A549 (cell line): ENCODE data around the gene CCL15. TPM values are rescaled to one million over a fixed set of nuclear protein-coding genes. Genes with fewer than 3 reads are reported as not detected.

Experiments
- ATAC-seq, 2 experiments: fragments of 200-7000 bp in 1 of 2; fragments of >200 bp in 1 of 2; cut with Nextera tagmentation in 1 of 2; cut with Tn5 transposase in 1 of 2; 3 replicates each; pipeline versions ENCODE4 v1.8.0 to v1.9.1; 2018 to 2020; ENCODE audit warnings: mild to moderate bottlenecking in 1 of 2, moderate library complexity in 1 of 2
- CTCF ChIA-PET: fragments of 300-600 bp; sonication (Branson Sonifier 250); formaldehyde crosslinking; extraction: SDS; loops from one replicate; lab custom pipeline; 2021; ENCODE audit warnings: antibody characterized with exemption, inconsistent platforms; lab: Yijun Ruan, JAX
- POLR2A ChIA-PET: fragments of 350-600 bp; formaldehyde crosslinking; extraction: SDS; loops from one replicate; lab custom pipeline; 2021; ENCODE audit warnings: antibody characterized with exemption, inconsistent platforms; lab: Yijun Ruan, JAX
- DNase-seq, 2 experiments: peaks; one replicate each; pipeline versions ENCODE4 v3.0.0 to v3.0.0-alpha.2; 2011 to 2016; ENCODE audit warnings: low read depth in 1 of 2, low spot score in 1 of 2
- FAIRE-seq: peaks from 2 replicates; lab custom pipeline; 2011; peaks lifted over from hg19 to GRCh38; lab: Jason Lieb, UNC
- H3K27ac ChIP-seq, 2 experiments: fragments of >200 bp; sonication (Bioruptor Twin); formaldehyde crosslinking; 3 replicates each; pipeline ENCODE4 v1.5.1; 2016 to 2017
- H3K4me1 ChIP-seq: fragments of >200 bp; sonication (Bioruptor Twin); formaldehyde crosslinking; 3 replicates; pipeline ENCODE4 v1.6.1; 2016
- H3K4me2 ChIP-seq: fragments of >200 bp; sonication (Bioruptor Twin); formaldehyde crosslinking; 3 replicates; pipeline ENCODE4 v1.6.1; 2016
- H3K4me3 ChIP-seq: fragments of >200 bp; sonication (Bioruptor Twin); formaldehyde crosslinking; 3 replicates; pipeline ENCODE4 v1.5.1; 2016
- H3K9me3 ChIP-seq: fragments of >200 bp; sonication (Bioruptor Twin); formaldehyde crosslinking; 3 replicates; pipeline ENCODE4 v1.6.1; 2016
- CEBPB ChIP-seq, 2 experiments: fragments of >200 bp in 1 of 2; sonication (Bioruptor Twin) in 1 of 2; formaldehyde crosslinking in 1 of 2; IDR thresholded peaks; 2 replicates each; pipeline ENCODE4 v1.6.1; 2012 to 2016
- CHD2 ChIP-seq: fragments of 150-350 bp; IDR thresholded peaks from 2 replicates; pipeline ENCODE4 v1.6.1; 2014; ENCODE audit warnings: low read length; ENCODE audit not compliant: partially characterized antibody
- CHD4 ChIP-seq: fragments of 200-600 bp; sonication (generic); IDR thresholded peaks from 2 replicates; pipeline ENCODE4 v1.6.1; 2016; ENCODE audit warnings: antibody characterized with exemption, mild to moderate bottlenecking, borderline replicate concordance
- CTCF ChIP-seq: fragments of >200 bp; sonication (Bioruptor Twin); formaldehyde crosslinking; IDR thresholded peaks from 3 replicates; pipeline ENCODE4 v1.5.1; 2016
- ESRRA ChIP-seq: fragments of 150-350 bp; IDR thresholded peaks from 2 replicates; pipeline ENCODE4 v1.6.1; 2014; ENCODE audit warnings: mild to moderate bottlenecking, low read length, borderline replicate concordance
- FOSB ChIP-seq: fragments of 250-450 bp; sonication (Bioruptor Pico); IDR thresholded peaks from 2 replicates; pipeline ENCODE4 v1.5.0; 2020; ENCODE audit warnings: mild to moderate bottlenecking, moderate library complexity
- FOSL2 ChIP-seq, 2 experiments: fragments of 450-650 bp in 1 of 2; fragments of >200 bp in 1 of 2; sonication (Bioruptor Twin) in 1 of 2; formaldehyde crosslinking; IDR thresholded peaks; 2 replicates each; pipeline versions ENCODE4 v1.5.0 to v1.6.1; 2016 to 2020; ENCODE audit warnings: mild to moderate bottlenecking in 1 of 2, moderate library complexity in 1 of 2
- GATA3 ChIP-seq: IDR thresholded peaks from 2 replicates; pipeline ENCODE4 v1.6.1; 2012; ENCODE audit warnings: borderline replicate concordance
- HES2 ChIP-seq: fragments of >200 bp; sonication (Bioruptor Twin); formaldehyde crosslinking; IDR thresholded peaks from 2 replicates; pipeline ENCODE4 v1.6.1; 2016
- JUN ChIP-seq, 2 experiments: fragments of >200 bp; sonication (Bioruptor Twin); formaldehyde crosslinking; IDR thresholded peaks; 2 replicates in 1 of 2; 3 replicates in 1 of 2; pipeline ENCODE4 v1.6.1; 2016 to 2017
- MAFK ChIP-seq: fragments of 450-650 bp; IDR thresholded peaks from 2 replicates; pipeline ENCODE4 v1.6.1; 2014; ENCODE audit not compliant: partially characterized antibody
- MYC ChIP-seq: IDR thresholded peaks from 2 replicates; pipeline ENCODE4 v1.6.1; 2012; ENCODE audit warnings: mild to moderate bottlenecking, inconsistent platforms, low read length, improper control_type of control experiment, borderline replicate concordance
- NPAS2 ChIP-seq: fragments of 250-450 bp; sonication (Bioruptor Pico); IDR thresholded peaks from 2 replicates; pipeline ENCODE4 v1.8.0; 2022; ENCODE audit warnings: mild to moderate bottlenecking, moderate library complexity, borderline replicate concordance
- PBX3 ChIP-seq: IDR thresholded peaks from 2 replicates; pipeline ENCODE4 v1.6.1; 2012
- PHF8 ChIP-seq: fragments of 200-600 bp; sonication (generic); IDR thresholded peaks from 2 replicates; pipeline ENCODE4 v1.6.1; 2016; ENCODE audit warnings: low read depth, mild to moderate bottlenecking, antibody characterized with exemption, moderate library complexity, borderline replicate concordance
- POLR2AphosphoS2 ChIP-seq: conservative IDR thresholded peaks from 2 replicates; pipeline ENCODE4 v1.6.1; 2012; ENCODE audit warnings: low read length, improper control_type of control experiment, inconsistent platforms
- RAD21 ChIP-seq, 2 experiments: fragments of >200 bp in 1 of 2; sonication (Bioruptor Twin) in 1 of 2; formaldehyde crosslinking in 1 of 2; IDR thresholded peaks in 1 of 2; conservative IDR thresholded peaks in 1 of 2; 2 replicates in 1 of 2; 3 replicates in 1 of 2; pipeline ENCODE4 v1.6.1; 2012 to 2018; ENCODE audit warnings: inconsistent platforms in 1 of 2
- SREBF2 ChIP-seq: fragments of 450-650 bp; IDR thresholded peaks from 2 replicates; pipeline ENCODE4 v1.6.1; 2014; ENCODE audit warnings: mild to moderate bottlenecking, moderate library complexity
- TFCP2L1 ChIP-seq: fragments of 250-450 bp; sonication (Bioruptor Pico); IDR thresholded peaks from 2 replicates; pipeline ENCODE4 v1.5.0; 2021; ENCODE audit warnings: mild to moderate bottlenecking
- ZSCAN20 ChIP-seq: fragments of 250-450 bp; sonication (Bioruptor Pico); IDR thresholded peaks from 2 replicates; pipeline ENCODE4 v1.8.0; 2022; ENCODE audit warnings: mild to moderate bottlenecking, moderate library complexity
- WGBS: methylation state at CpG from one replicate; pipeline ENCODE4 v1.1.6; 2017; ENCODE audit errors: missing lambda C conversion rate; 5-methylcytosine and 5-hydroxymethylcytosine counted together
- polyA plus RNA-seq, 4 experiments: library from polyadenylated mRNA; depleted of rRNA in 3 of 4; stranded (reverse); fragments of >200 nt; fragmentation: RNase III in 1 of 4; extraction: RNeasy Plus Mini Kit Qiagen cat#74134 plus additional on column Dnase treatment in 1 of 4; gene quantifications; 2 replicates in 3 of 4; 3 replicates in 1 of 4; pipeline ENCODE4 v1.2.3, GENCODE V29; 2011 to 2017
- TF ChIP-seq, protein P1 (sequence below): fragments of 250-450 bp; sonication (Bioruptor Pico); IDR thresholded peaks from 2 replicates; pipeline ENCODE4 v1.5.0; 2020; ENCODE audit warnings: low read depth, mild to moderate bottlenecking, moderate library complexity
- TF ChIP-seq, protein P2 (sequence below): fragments of 450-650 bp; IDR thresholded peaks from 2 replicates; pipeline ENCODE4 v1.6.1; 2014; ENCODE audit warnings: antibody characterized with exemption
- TF ChIP-seq, protein P3 (sequence below): fragments of 250-450 bp; sonication (Bioruptor Pico); IDR thresholded peaks from 2 replicates; pipeline ENCODE4 v1.5.0; 2021; ENCODE audit warnings: mild to moderate bottlenecking, moderate library complexity, borderline replicate concordance
- TF ChIP-seq, protein P4 (sequence below): fragments of >200 bp; sonication (Bioruptor Twin); formaldehyde crosslinking; IDR thresholded peaks from 3 replicates; pipeline ENCODE4 v1.6.1; 2016

The CCL15 gene
- polyA plus RNA-seq, 2 of the 4 experiments (the other 2 are of a cell fraction) = 0.10 TPM; not detected in 1

DNA sequence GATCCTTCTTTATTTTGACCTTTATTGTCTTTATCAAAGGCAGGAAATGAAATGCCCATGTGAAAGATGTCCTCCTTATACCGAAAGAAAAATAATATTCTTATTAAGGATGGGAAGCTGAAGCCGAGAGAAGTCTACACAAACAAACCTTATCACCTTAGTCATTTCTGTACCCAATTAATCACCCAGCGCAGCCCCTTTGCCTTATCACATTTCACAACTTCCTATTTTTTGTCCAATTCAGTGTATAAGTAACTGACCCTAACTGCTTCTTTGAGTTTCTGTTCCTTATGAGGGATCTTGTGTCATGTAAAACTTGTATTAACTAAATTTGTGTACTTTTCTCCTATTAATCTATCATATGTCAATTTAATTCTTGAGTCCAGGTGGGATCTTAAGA is 32.8 kb upstream of the CCL15 start:
- 8% methylated on average over 3 of the region's 3 CpGs for WGBS
- no peak for ATAC-seq
- CTCF ChIA-PET = no interaction called here

GRCh38 chr17:36030956-36031355 is 29.6 kb upstream of the CCL15 start:
- no peak for DNase-seq
- Histone ChIP-seq H3K9me3 (no peaks in the 10 kb centered on the region), H3K4me2 (no peak overlapping the region), H3K4me1 (no peaks in the 10 kb centered on the region)
- FAIRE-seq = no peak
- TF ChIP-seq CTCF (no peak), PHF8 (no peak), ZSCAN20 (CRISPR knock-in tag) (no peak), FOSL2 (IDR thresholded peaks at IDR 0.05) (no peak), FOSL2 (CRISPR knock-in tag; IDR thresholded peaks at IDR 0.05) (no peak), NPAS2 (CRISPR knock-in tag) (no peak)
- TF ChIP-seq, protein P1, sequence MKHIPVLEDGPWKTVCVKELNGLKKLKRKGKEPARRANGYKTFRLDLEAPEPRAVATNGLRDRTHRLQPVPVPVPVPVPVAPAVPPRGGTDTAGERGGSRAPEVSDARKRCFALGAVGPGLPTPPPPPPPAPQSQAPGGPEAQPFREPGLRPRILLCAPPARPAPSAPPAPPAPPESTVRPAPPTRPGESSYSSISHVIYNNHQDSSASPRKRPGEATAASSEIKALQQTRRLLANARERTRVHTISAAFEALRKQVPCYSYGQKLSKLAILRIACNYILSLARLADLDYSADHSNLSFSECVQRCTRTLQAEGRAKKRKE (CRISPR knock-in tag) = no peak
- TF ChIP-seq, all 56 proteins: peak for 0
- H3K4me3 ChIP-seq = no peak overlapping the region
- H3K27ac ChIP-seq = no peak overlapping the region
- CTCF ChIA-PET = interaction anchor here (2.1 kb wide), 1 partner anchor 118 kb away, joined by 6 read pairs; no protein-coding TSS in a partner anchor
- WGBS = 41% methylated on average over 1 of the region's 1 CpG
- ATAC-seq = no peak
- POLR2A ChIA-PET = no interaction called here

More for the DNA sequence above, 32.8 kb upstream of the CCL15 start:
- Histone ChIP-seq H3K4me1 (no peaks in the 10 kb centered on the region), H3K4me2 (no peak overlapping the region), H3K4me3 (no peak overlapping the region), H3K27ac (no peak overlapping the region), H3K9me3 (no peaks in the 10 kb centered on the region)
- FAIRE-seq = no peak
- no peak for DNase-seq
- POLR2A ChIA-PET = interaction anchor here (1.0 kb wide), 1 partner anchor 12 kb away, joined by 3 read pairs; no protein-coding TSS in a partner anchor
- TF ChIP-seq FOSB = no peak
- no peak for TF ChIP-seq NPAS2 (CRISPR knock-in tag)
- TF ChIP-seq MYC = no peak
- TF ChIP-seq POLR2AphosphoS2 = no peak
- no peak for TF ChIP-seq ESRRA
- TF ChIP-seq HES2 = no peak
- no peak for TF ChIP-seq MAFK
- no peak for TF ChIP-seq CEBPB (IDR thresholded peaks at IDR 0.05)
- TF ChIP-seq CHD4 = no peak
- no peak for TF ChIP-seq PHF8
- TF ChIP-seq GATA3 = no peak
- TF ChIP-seq JUN (IDR thresholded peaks at IDR 0.05) = no peak
- no peak for TF ChIP-seq SREBF2
- no peak for TF ChIP-seq RAD21 (conservative IDR thresholded peaks at IDR 0.05 in 1 of 2, IDR thresholded peaks at IDR 0.05 in 1 of 2)
- TF ChIP-seq, protein P2, sequence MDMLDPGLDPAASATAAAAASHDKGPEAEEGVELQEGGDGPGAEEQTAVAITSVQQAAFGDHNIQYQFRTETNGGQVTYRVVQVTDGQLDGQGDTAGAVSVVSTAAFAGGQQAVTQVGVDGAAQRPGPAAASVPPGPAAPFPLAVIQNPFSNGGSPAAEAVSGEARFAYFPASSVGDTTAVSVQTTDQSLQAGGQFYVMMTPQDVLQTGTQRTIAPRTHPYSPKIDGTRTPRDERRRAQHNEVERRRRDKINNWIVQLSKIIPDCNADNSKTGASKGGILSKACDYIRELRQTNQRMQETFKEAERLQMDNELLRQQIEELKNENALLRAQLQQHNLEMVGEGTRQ = no peak

DNA sequence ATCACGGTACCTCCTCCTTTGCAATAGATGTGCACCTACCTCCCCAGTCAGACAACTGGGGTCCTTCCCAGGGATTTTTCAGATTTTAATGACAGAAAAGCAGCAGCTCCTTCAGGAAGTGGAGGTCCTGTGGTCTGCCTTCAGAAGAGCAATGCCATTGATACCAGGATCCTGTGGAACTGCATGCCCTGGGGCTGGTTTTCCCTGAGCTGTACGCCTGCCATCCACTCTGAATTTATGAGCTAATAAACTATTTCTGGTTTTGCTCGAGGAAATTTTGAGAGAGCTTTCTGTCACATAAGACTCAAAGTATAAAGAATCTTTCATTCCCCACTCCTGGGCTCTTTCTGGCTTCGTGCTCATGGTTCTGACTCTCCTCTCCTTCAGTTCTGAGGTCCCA is 26.4 kb upstream of the CCL15 start:
- Histone ChIP-seq H3K9me3 (peaks cover 9% of the 10 kb centered on the region; the same call in 2 of the 3 replicates), H3K4me1 (no peaks in the 10 kb centered on the region), H3K4me2 (no peak overlapping the region), H3K4me3 (no peak overlapping the region), H3K27ac (no peak overlapping the region)
- CTCF ChIA-PET = interaction anchor here (0.8 to 1.4 kb wide), 2 partner anchors 45 to 122 kb away, joined by 3 to 4 read pairs; no protein-coding TSS in a partner anchor
- POLR2A ChIA-PET = no interaction called here
- FAIRE-seq (no peak), DNase-seq (no peak), ATAC-seq (no peak)
- WGBS = 7% methylated on average over 4 of the region's 4 CpGs
- TF ChIP-seq CHD2 (no peak), CHD4 (no peak), PBX3 (no peak), TFCP2L1 (CRISPR knock-in tag) (no peak), FOSB (no peak)
- TF ChIP-seq, protein P1 (CRISPR knock-in tag) = no peak
- TF ChIP-seq, protein P3, sequence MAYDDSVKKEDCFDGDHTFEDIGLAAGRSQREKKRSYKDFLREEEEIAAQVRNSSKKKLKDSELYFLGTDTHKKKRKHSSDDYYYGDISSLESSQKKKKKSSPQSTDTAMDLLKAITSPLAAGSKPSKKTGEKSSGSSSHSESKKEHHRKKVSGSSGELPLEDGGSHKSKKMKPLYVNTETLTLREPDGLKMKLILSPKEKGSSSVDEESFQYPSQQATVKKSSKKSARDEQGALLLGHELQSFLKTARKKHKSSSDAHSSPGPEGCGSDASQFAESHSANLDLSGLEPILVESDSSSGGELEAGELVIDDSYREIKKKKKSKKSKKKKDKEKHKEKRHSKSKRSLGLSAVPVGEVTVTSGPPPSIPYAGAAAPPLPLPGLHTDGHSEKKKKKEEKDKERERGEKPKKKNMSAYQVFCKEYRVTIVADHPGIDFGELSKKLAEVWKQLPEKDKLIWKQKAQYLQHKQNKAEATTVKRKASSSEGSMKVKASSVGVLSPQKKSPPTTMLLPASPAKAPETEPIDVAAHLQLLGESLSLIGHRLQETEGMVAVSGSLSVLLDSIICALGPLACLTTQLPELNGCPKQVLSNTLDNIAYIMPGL (CRISPR knock-in tag) = no peak
- TF ChIP-seq, protein P4, sequence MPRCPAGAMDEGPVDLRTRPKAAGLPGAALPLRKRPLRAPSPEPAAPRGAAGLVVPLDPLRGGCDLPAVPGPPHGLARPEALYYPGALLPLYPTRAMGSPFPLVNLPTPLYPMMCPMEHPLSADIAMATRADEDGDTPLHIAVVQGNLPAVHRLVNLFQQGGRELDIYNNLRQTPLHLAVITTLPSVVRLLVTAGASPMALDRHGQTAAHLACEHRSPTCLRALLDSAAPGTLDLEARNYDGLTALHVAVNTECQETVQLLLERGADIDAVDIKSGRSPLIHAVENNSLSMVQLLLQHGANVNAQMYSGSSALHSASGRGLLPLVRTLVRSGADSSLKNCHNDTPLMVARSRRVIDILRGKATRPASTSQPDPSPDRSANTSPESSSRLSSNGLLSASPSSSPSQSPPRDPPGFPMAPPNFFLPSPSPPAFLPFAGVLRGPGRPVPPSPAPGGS = no peak
